CD4-positive, alpha-beta T cell (primary cell): ENCODE data around the gene MIPOL1. TPM values are rescaled to one million over a fixed set of nuclear protein-coding genes. Genes with fewer than 3 reads are reported as not detected.

ENCODE experiments used
- ATAC-seq: fragments of 200-7000 bp; cut with Tn5 transposase; one replicate; pipeline ENCODE4 v1.10.0; 2022; ENCODE audit warnings: mild to moderate bottlenecking; ENCODE audit not compliant: poor library complexity
- CTCF ChIA-PET: fragments of 350-600 bp; sonication (Branson Sonifier 250); formaldehyde crosslinking; loops from one replicate; lab custom pipeline; 2021; ENCODE audit warnings: antibody characterized with exemption, inconsistent platforms; lab: Charles Lee
- POLR2A ChIA-PET: fragments of 350-600 bp; sonication (Branson Sonifier 250); formaldehyde crosslinking; loops from one replicate; lab custom pipeline; 2021; ENCODE audit warnings: antibody characterized with exemption, inconsistent platforms; lab: Charles Lee
- DNase-seq, 14 experiments: peaks; one replicate each; pipeline ENCODE4 v3.0.0-alpha.2; 2013 to 2020; ENCODE audit warnings: mixed read lengths in 2 of 14
- H3K27ac ChIP-seq, 2 donors: one replicate each; pipeline versions ENCODE4 v1.5.1 to v1.7.0; 2013; ENCODE audit warnings: low read length in 2 of 2, low read depth in 1 of 2, mild to moderate bottlenecking in 1 of 2
- H3K27me3 ChIP-seq, 2 experiments: 1 replicate in 1 of 2; 2 replicates in 1 of 2; pipeline versions ENCODE4 v1.6.1 to v1.7.0; 2013; ENCODE audit warnings: low read length in 2 of 2, control low read depth in 1 of 2, mild to moderate bottlenecking in 1 of 2, moderate library complexity in 1 of 2; ENCODE audit not compliant: insufficient read depth in 2 of 2, control insufficient read depth in 1 of 2
- H3K36me3 ChIP-seq: one replicate; pipeline ENCODE4 v1.6.1; 2013; ENCODE audit warnings: low read length, control low read depth; ENCODE audit not compliant: insufficient read depth
- H3K4me1 ChIP-seq: one replicate; pipeline ENCODE4 v1.6.1; 2013; ENCODE audit warnings: low read length, control low read depth; ENCODE audit not compliant: insufficient read depth
- H3K4me3 ChIP-seq: one replicate; pipeline ENCODE4 v1.5.1; 2013; ENCODE audit warnings: mild to moderate bottlenecking, low read length, moderate library complexity
- H3K9me3 ChIP-seq, 2 experiments: 1 replicate in 1 of 2; 2 replicates in 1 of 2; pipeline versions ENCODE4 v1.6.1 to v1.7.0; 2013; ENCODE audit warnings: low read length in 2 of 2, mild to moderate bottlenecking in 2 of 2, control low read depth in 1 of 2, moderate library complexity in 1 of 2; ENCODE audit not compliant: control insufficient read depth in 1 of 2, insufficient read depth in 1 of 2
- H3K27ac Mint-ChIP-seq: one replicate; pipeline ENCODE4 v1.8.0; 2020; ENCODE audit warnings: mixed read lengths
- H3K27me3 Mint-ChIP-seq: one replicate; pipeline ENCODE4 v1.8.0; 2021; ENCODE audit warnings: mixed read lengths
- H3K36me3 Mint-ChIP-seq: one replicate; pipeline ENCODE4 v1.8.0; 2021; ENCODE audit warnings: low read depth, mixed read lengths
- H3K4me1 Mint-ChIP-seq: one replicate; pipeline ENCODE4 v1.8.0; 2021; ENCODE audit warnings: low read depth, mixed read lengths
- H3K4me3 Mint-ChIP-seq: one replicate; pipeline ENCODE4 v1.8.0; 2020; ENCODE audit warnings: mild to moderate bottlenecking, mixed read lengths
- H3K9me3 Mint-ChIP-seq: one replicate; pipeline ENCODE4 v1.8.0; 2020; ENCODE audit warnings: mixed read lengths
- intact Hi-C, 2 experiments: fragments of 100-400 bp; cut with DNase I in 1 of 2; cut with micrococcal nuclease in 1 of 2; formaldehyde crosslinking; loops; one replicate each; pipeline versions ENCODE4 v1.15.1 to v1.9.0; 2023 to 2025; cut with DNase I, micrococcal nuclease
- total RNA-seq, 174 experiments: library from RNA in 2 of 174; stranded (reverse) in 2 of 174; gene quantifications; one replicate each; pipeline ENCODE4 v1.2.3 and lab custom pipeline; 2021 to 2026
- TF ChIP-seq, protein P1 (sequence below): fragments of 200-600 bp; IDR thresholded peaks from one replicate; pipeline ENCODE4 v1.8.0; 2022; ENCODE audit warnings: antibody characterized with exemption, mild to moderate bottlenecking

Gene MIPOL1
- total RNA-seq, 2 experiments from 2014 or later: 0.30 TPM; not detected in 1

DNA sequence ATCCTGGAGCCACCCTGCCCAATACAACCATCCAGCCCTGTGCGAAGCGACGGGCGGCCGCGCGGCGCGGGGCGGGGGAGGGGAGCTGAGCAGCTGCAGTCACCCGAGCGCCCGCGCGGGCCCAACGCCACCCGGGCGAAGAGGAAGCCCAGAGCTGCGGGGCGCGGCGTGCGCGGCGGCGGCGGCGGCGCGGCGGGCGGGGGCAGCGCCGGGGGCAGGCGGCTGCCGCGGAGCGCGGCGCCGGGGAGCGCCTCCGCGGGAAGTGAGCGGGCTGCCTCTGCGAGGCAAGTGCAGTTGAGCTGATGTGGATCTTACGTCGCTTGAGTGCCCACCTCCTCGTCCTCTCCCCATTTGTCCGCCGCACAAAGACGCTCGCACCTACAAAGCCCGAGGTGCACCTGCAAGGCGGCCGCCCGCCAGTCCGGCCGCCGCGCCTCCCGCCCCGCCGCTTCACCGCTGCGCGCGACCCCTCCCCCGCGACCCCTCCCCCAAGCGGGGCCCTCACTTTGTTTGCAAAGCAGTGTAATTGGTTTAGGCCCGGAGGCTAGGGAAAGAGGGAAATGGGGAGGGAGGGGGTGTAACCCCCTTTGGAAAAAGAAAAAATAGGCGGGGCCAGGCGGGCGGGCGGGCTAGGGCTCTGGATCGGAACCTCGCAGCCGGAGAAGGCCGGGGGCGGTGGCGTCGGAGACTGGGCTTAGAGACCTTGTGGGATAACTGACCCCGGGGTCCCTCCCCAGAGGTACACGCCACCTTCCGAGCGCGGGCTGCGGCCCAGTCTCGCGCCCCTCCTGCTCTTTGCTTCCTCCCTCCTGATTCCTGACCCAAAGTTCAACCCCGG lies 397.5 kb downstream of the MIPOL1 start, which contains the start of the genes FOXA1 and TTC6:
Gene FOXA1 (minus strand): TSS at position 279 of the 838 bp plus-strand sequence. CDS start 277 bp downstream, at position 2.
Gene TTC6 (plus strand): TSS at position 659 of the 838 bp plus-strand sequence. CDS start 26,436 bp downstream, outside the sequence.
- H3K27ac ChIP-seq: no peak within 1 kb of the TSS
- H3K4me3 ChIP-seq: peak within 1 kb of the TSS; percentile 3
- intact Hi-C loops: no loop called here
- TF ChIP-seq, protein P1, sequence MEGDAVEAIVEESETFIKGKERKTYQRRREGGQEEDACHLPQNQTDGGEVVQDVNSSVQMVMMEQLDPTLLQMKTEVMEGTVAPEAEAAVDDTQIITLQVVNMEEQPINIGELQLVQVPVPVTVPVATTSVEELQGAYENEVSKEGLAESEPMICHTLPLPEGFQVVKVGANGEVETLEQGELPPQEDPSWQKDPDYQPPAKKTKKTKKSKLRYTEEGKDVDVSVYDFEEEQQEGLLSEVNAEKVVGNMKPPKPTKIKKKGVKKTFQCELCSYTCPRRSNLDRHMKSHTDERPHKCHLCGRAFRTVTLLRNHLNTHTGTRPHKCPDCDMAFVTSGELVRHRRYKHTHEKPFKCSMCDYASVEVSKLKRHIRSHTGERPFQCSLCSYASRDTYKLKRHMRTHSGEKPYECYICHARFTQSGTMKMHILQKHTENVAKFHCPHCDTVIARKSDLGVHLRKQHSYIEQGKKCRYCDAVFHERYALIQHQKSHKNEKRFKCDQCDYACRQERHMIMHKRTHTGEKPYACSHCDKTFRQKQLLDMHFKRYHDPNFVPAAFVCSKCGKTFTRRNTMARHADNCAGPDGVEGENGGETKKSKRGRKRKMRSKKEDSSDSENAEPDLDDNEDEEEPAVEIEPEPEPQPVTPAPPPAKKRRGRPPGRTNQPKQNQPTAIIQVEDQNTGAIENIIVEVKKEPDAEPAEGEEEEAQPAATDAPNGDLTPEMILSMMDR: no peak
- peaks cover 39% of the 10 kb centered on the region for H3K4me1 ChIP-seq
- no peaks in the 10 kb centered on the region for H3K36me3 Mint-ChIP-seq
- peak within 1 kb of the TSS; percentile 77 for H3K4me3 Mint-ChIP-seq
- peaks cover 28% of the 10 kb centered on the region for H3K4me1 Mint-ChIP-seq
- peaks cover 84% of the 10 kb centered on the region for H3K27me3 Mint-ChIP-seq
- H3K9me3 Mint-ChIP-seq: peaks cover 5% of the 10 kb centered on the region
- ChIA-PET CTCF (no interaction called here), POLR2A (no interaction called here)
- ATAC-seq (no peak), DNase-seq (peak in 2 of 14 experiments; percentile 18 to 26)
- no peaks in the 10 kb centered on the region for H3K36me3 ChIP-seq
- H3K27me3 ChIP-seq: peaks cover 80 to 91% of the 10 kb centered on the region in 2 experiments
- H3K27ac Mint-ChIP-seq: no peak within 1 kb of the TSS
- peaks cover 6 to 64% of the 10 kb centered on the region in 2 experiments for H3K9me3 ChIP-seq

DNA sequence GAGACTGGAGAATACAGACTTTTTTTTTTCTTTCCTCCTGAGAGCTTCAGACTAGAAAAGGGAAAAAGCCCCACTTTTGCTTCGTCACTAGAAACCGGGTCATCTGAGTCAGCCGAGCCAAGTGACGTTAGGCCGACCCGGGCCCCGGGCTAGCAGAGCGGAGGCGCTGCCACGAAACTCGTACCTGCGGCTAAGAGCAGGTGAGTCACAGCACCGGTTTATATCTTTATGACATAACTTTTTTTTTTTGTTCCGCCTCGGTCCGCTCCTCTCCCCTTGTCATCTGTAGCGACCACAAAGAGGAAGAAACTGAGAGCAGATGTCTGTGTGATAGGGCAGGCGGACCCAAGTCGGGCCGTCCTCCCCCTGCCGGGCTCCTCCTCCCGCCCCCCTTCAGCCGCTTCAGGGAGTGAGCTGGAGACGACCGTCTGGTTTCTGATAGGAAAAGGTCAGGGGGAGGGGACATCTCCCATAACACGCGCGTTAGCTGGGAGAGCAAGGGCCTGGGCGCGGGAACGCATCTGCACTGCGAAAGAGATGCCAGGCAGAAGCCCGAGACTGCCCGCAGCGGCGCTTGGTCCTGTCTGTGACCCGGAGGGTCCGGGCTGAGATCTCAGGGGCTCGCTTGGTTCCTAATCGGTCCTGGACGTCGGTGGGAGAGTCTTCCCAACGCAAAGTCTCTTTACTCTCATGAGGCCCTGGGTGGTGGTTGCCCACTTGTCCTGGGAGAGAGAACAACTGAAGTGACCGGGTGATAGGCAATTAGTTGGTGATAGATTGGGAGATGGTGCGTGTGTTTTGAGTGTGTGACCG lies 398.3 kb downstream of the MIPOL1 start:
- H3K27ac ChIP-seq: no peak overlapping the region
- ATAC-seq (peak; percentile 68), DNase-seq (peak in 6 of 14 experiments; percentile 8 to 70 (median 24))
- H3K27me3 ChIP-seq: peaks cover 85 to 91% of the 10 kb centered on the region in 2 experiments
- ChIA-PET POLR2A (no interaction called here), CTCF (no interaction called here)
- Mint-ChIP-seq H3K27me3 (peaks cover 84% of the 10 kb centered on the region), H3K9me3 (peaks cover 3% of the 10 kb centered on the region), H3K4me3 (peak overlapping the region; percentile 77), H3K27ac (no peak overlapping the region), H3K36me3 (no peaks in the 10 kb centered on the region), H3K4me1 (peaks cover 28% of the 10 kb centered on the region)
- TF ChIP-seq, protein P1: no peak
- peak overlapping the region; percentile 3 for H3K4me3 ChIP-seq
- H3K4me1 ChIP-seq: peaks cover 39% of the 10 kb centered on the region
- H3K9me3 ChIP-seq: peaks cover 6 to 66% of the 10 kb centered on the region in 2 experiments
- intact Hi-C loops: no loop called here
- H3K36me3 ChIP-seq: no peaks in the 10 kb centered on the region

DNA sequence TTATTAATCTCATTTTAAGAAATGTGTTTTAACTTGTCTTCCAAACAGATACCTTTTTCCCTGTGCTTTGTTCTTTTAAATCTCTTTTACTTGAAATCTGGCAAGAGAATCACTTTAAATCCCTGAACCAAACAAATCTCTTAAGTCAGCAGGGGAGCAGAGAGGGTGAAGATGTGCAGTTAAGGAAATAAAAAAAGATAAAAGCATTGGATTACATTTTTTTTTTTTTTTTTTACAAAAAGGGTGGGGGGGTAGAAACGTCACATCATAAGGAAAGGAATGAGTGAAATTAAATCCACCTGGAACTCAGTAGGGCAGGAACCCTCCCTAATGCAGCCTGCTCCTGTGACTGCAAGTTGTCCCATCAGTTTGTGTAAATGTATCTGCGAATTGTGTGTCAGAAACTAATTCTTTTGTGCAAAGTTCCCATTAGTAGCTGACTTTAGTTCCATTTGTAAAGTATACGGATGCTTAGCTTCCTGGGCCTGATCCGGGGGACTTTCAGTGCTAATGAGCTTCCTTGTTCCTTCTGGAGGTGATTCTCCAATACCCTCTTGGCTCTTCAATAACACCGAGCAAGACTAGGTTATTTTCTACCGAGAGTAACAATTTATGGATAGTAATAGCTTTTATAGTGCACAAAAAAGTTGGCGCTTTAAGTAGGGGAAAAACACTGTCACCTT lies 399.2 kb downstream of the MIPOL1 start:
- intact Hi-C loops: no loop called here
- peaks cover 39% of the 10 kb centered on the region for H3K4me1 ChIP-seq
- Mint-ChIP-seq H3K36me3 (no peaks in the 10 kb centered on the region), H3K27me3 (peaks cover 87% of the 10 kb centered on the region), H3K4me3 (peak overlapping the region; percentile 30), H3K9me3 (peaks cover 3% of the 10 kb centered on the region), H3K4me1 (peaks cover 28% of the 10 kb centered on the region), H3K27ac (no peak overlapping the region)
- ATAC-seq: no peak
- H3K4me3 ChIP-seq: no peak overlapping the region
- H3K36me3 ChIP-seq: no peaks in the 10 kb centered on the region
- no peak for DNase-seq
- peaks cover 86 to 91% of the 10 kb centered on the region in 2 experiments for H3K27me3 ChIP-seq
- CTCF ChIA-PET: no interaction called here
- TF ChIP-seq, protein P1: no peak
- POLR2A ChIA-PET: no interaction called here
- peaks cover 6 to 60% of the 10 kb centered on the region in 2 experiments for H3K9me3 ChIP-seq
- H3K27ac ChIP-seq: no peak overlapping the region
